H9 (cell line): ENCODE data around the gene FGF6. TPM values are rescaled to one million over a fixed set of nuclear protein-coding genes. Genes with fewer than 3 reads are reported as not detected.

Experiments used
- DNase-seq: peaks from one replicate; pipeline ENCODE4 v3.0.0-alpha.2; 2017
- H2AFZ ChIP-seq: one replicate; pipeline ENCODE4 v1.6.1; 2013; ENCODE audit warnings: mild to moderate bottlenecking, low read length, control low read depth, moderate library complexity
- H2AK5ac ChIP-seq: 2 replicates; pipeline ENCODE4 v1.6.1; 2013; ENCODE audit warnings: low read length, control low read depth, mixed read lengths; ENCODE audit not compliant: insufficient read length
- H2BK120ac ChIP-seq: one replicate; pipeline ENCODE4 v1.6.1; 2013; ENCODE audit warnings: low read depth, mild to moderate bottlenecking, low read length, control low read depth, inconsistent platforms; ENCODE audit not compliant: poor library complexity, severe bottlenecking
- H2BK12ac ChIP-seq: 2 replicates; pipeline ENCODE4 v1.6.1; 2013; ENCODE audit warnings: low read length, control low read depth, mixed read lengths, low read depth; ENCODE audit not compliant: insufficient read length
- H2BK15ac ChIP-seq: 2 replicates; pipeline ENCODE4 v1.6.1; 2013; ENCODE audit warnings: low read depth, low read length, control low read depth
- H2BK20ac ChIP-seq: one replicate; pipeline ENCODE4 v1.6.1; 2013; ENCODE audit warnings: low read depth, mild to moderate bottlenecking, low read length, control low read depth, inconsistent platforms; ENCODE audit not compliant: poor library complexity, severe bottlenecking
- H2BK5ac ChIP-seq: 2 replicates; pipeline ENCODE4 v1.6.1; 2013; ENCODE audit warnings: low read length, control low read depth, mixed read lengths; ENCODE audit not compliant: insufficient read length
- H3K14ac ChIP-seq: 2 replicates; pipeline ENCODE4 v1.6.1; 2013; ENCODE audit warnings: low read length, control low read depth; ENCODE audit not compliant: insufficient read depth
- H3K18ac ChIP-seq: 2 replicates; pipeline ENCODE4 v1.6.1; 2013; ENCODE audit warnings: low read depth, mild to moderate bottlenecking, mixed read lengths, low read length, control low read depth; ENCODE audit not compliant: insufficient read length
- H3K23ac ChIP-seq: 2 replicates; pipeline ENCODE4 v1.6.1; 2013; ENCODE audit warnings: low read length, control low read depth, mixed read lengths, low read depth; ENCODE audit not compliant: insufficient read length
- H3K23me2 ChIP-seq: 2 replicates; pipeline ENCODE4 v1.6.1; 2013; ENCODE audit warnings: low read depth, mild to moderate bottlenecking, mixed read lengths, low read length, control low read depth; ENCODE audit not compliant: insufficient read length, poor library complexity, severe bottlenecking
- H3K27ac ChIP-seq: 2 replicates; pipeline ENCODE4 v1.5.1; 2013; ENCODE audit warnings: low read length, control low read depth, mixed read lengths, low read depth; ENCODE audit not compliant: insufficient read length
- H3K27me3 ChIP-seq: 2 replicates; pipeline ENCODE4 v1.6.1; 2013; ENCODE audit warnings: low read length, control low read depth, inconsistent platforms; ENCODE audit not compliant: insufficient read depth
- H3K4ac ChIP-seq: 2 replicates; pipeline ENCODE4 v1.6.1; 2013; ENCODE audit warnings: low read depth, mild to moderate bottlenecking, control low read depth, inconsistent platforms, low read length, moderate library complexity
- H3K4me1 ChIP-seq: 2 replicates; pipeline ENCODE4 v1.6.1; 2013; ENCODE audit warnings: low read length, control low read depth, inconsistent platforms; ENCODE audit not compliant: insufficient read depth
- H3K4me2 ChIP-seq: 2 replicates; pipeline ENCODE4 v1.6.1; 2013; ENCODE audit warnings: low read length, control low read depth, mixed read lengths; ENCODE audit not compliant: insufficient read length, insufficient read depth
- H3K56ac ChIP-seq: 2 replicates; pipeline ENCODE4 v1.6.1; 2013; ENCODE audit warnings: low read depth, mild to moderate bottlenecking, mixed read lengths, low read length, control low read depth; ENCODE audit not compliant: insufficient read length
- H3K79me1 ChIP-seq: 2 replicates; pipeline ENCODE4 v1.6.1; 2013; ENCODE audit warnings: low read depth, mild to moderate bottlenecking, moderate library complexity, low read length, control low read depth, inconsistent platforms; ENCODE audit not compliant: insufficient read depth, poor library complexity, severe bottlenecking
- H3K79me2 ChIP-seq: 2 replicates; pipeline ENCODE4 v1.6.1; 2013; ENCODE audit warnings: low read length, control low read depth, inconsistent platforms; ENCODE audit not compliant: insufficient read depth
- H3K9ac ChIP-seq: 2 replicates; pipeline ENCODE4 v1.6.1; 2013; ENCODE audit warnings: low read length, control low read depth, mixed read lengths; ENCODE audit not compliant: insufficient read length; ENCODE audit errors: extremely low read depth
- H3K9me3 ChIP-seq: one replicate; pipeline ENCODE4 v1.6.1; 2013; ENCODE audit warnings: low read depth, low read length, inconsistent platforms; ENCODE audit not compliant: control insufficient read depth
- H3T11ph ChIP-seq: one replicate; pipeline ENCODE4 v1.6.1; 2013; ENCODE audit warnings: mild to moderate bottlenecking, low read length, control low read depth, inconsistent platforms
- H4K20me1 ChIP-seq: one replicate; pipeline ENCODE4 v1.6.1; 2013; ENCODE audit not compliant: control insufficient read depth, insufficient read length, insufficient read depth
- H4K5ac ChIP-seq: 2 replicates; pipeline ENCODE4 v1.6.1; 2013; ENCODE audit warnings: low read depth, mild to moderate bottlenecking, mixed read lengths, low read length, control low read depth; ENCODE audit not compliant: insufficient read length
- H4K8ac ChIP-seq: replicated peaks from 2 replicates; pipeline ENCODE4 v1.6.1; 2013; ENCODE audit warnings: low read length, control low read depth, mixed read lengths, low read depth; ENCODE audit not compliant: insufficient read length
- H4K91ac ChIP-seq: 2 replicates; pipeline ENCODE4 v1.6.1; 2013; ENCODE audit warnings: low read depth, mild to moderate bottlenecking, moderate library complexity, mixed read lengths, low read length, control low read depth; ENCODE audit not compliant: insufficient read length
- H3K27ac Mint-ChIP-seq, 3 experiments: 2 replicates in 2 of 3; 3 replicates in 1 of 3; pipeline ENCODE4 v1.8.0; 2020 to 2021; ENCODE audit warnings: mixed read lengths in 3 of 3, mild to moderate bottlenecking in 1 of 3, moderate library complexity in 1 of 3
- H3K27me3 Mint-ChIP-seq: 2 replicates; pipeline ENCODE4 v1.8.0; 2021; ENCODE audit warnings: low read depth, mild to moderate bottlenecking, moderate library complexity, mixed read lengths
- H3K36me3 Mint-ChIP-seq, 3 experiments: 2 replicates in 2 of 3; 3 replicates in 1 of 3; pipeline ENCODE4 v1.8.0; 2020 to 2021; ENCODE audit warnings: low read depth in 3 of 3, mixed read lengths in 3 of 3; ENCODE audit not compliant: insufficient read depth in 1 of 3
- H3K4me1 Mint-ChIP-seq, 2 experiments: 2 replicates each; pipeline ENCODE4 v1.8.0; 2020; ENCODE audit warnings: mixed read lengths in 2 of 2
- H3K4me3 Mint-ChIP-seq, 2 experiments: 2 replicates in 1 of 2; 3 replicates in 1 of 2; pipeline ENCODE4 v1.8.0; 2020 to 2021; ENCODE audit warnings: mild to moderate bottlenecking in 2 of 2, mixed read lengths in 2 of 2, moderate library complexity in 1 of 2
- H3K9me3 Mint-ChIP-seq, 2 experiments: 2 replicates in 1 of 2; 3 replicates in 1 of 2; pipeline ENCODE4 v1.8.0; 2020; ENCODE audit warnings: mild to moderate bottlenecking in 2 of 2, mixed read lengths in 2 of 2, moderate library complexity in 1 of 2
- CTCF ChIP-seq: fragments of 200-600 bp; sonication (generic); conservative IDR thresholded peaks from 3 replicates; pipeline ENCODE4 v1.8.0; 2021; ENCODE audit warnings: antibody characterized with exemption, mild to moderate bottlenecking
- WGBS: extraction: QIAGEN DNeasy Blood & Tissue Kit; methylation state at CpG from one replicate; pipeline ENCODE4 v1.1.7; 2013; ENCODE audit warnings: missing lambda C conversion rate, low lambda C conversion rate, mixed read lengths; ENCODE audit not compliant: insufficient read length; ENCODE audit errors: extremely low coverage; 5-methylcytosine and 5-hydroxymethylcytosine counted together
- total RNA-seq: library from RNA; stranded (reverse); gene quantifications from 2 replicates; pipeline ENCODE4 v1.2.1, GENCODE V29; 2021

Gene FGF6
- total RNA-seq, 1 experiment from 2014 or later: not detected

GRCh38 chr12:4421590-4422031 is 24.0 kb downstream of the FGF6 start:
- Mint-ChIP-seq H3K27ac (no peak overlapping the region), H3K9me3 (no peaks in the 10 kb centered on the region), H3K36me3 (no peaks in the 10 kb centered on the region), H3K4me3 (no peak overlapping the region), H3K4me1 (peaks cover 5 to 11% of the 10 kb centered on the region in 2 experiments), H3K27me3 (peaks cover 4% of the 10 kb centered on the region)
- no peak overlapping the region for H3T11ph ChIP-seq
- no peak overlapping the region for H3K18ac ChIP-seq
- no peak overlapping the region for H4K8ac ChIP-seq
- no peaks in the 10 kb centered on the region for H3K4me1 ChIP-seq
- no peak overlapping the region for H2AFZ ChIP-seq
- H4K5ac ChIP-seq: no peak overlapping the region
- peak; percentile 83 for TF ChIP-seq CTCF
- H3K4me2 ChIP-seq: no peak overlapping the region
- H3K9ac ChIP-seq: no peak overlapping the region
- no peak overlapping the region for H3K56ac ChIP-seq
- no peaks in the 10 kb centered on the region for H4K20me1 ChIP-seq
- no peak overlapping the region for H2AK5ac ChIP-seq
- no peaks in the 10 kb centered on the region for H3K79me2 ChIP-seq
- 100% methylated on average over 1 of the region's 4 CpGs for WGBS
- no peaks in the 10 kb centered on the region for H3K9me3 ChIP-seq
- H3K4ac ChIP-seq: no peak overlapping the region
- H2BK20ac ChIP-seq: no peak overlapping the region
- no peaks in the 10 kb centered on the region for H3K23me2 ChIP-seq
- H2BK12ac ChIP-seq: no peak overlapping the region
- H3K14ac ChIP-seq: no peak overlapping the region
- H3K23ac ChIP-seq: no peak overlapping the region
- H2BK120ac ChIP-seq: no peak overlapping the region
- no peak overlapping the region for H3K27ac ChIP-seq
- no peak overlapping the region for H4K91ac ChIP-seq
- no peak overlapping the region for H2BK15ac ChIP-seq
- H3K79me1 ChIP-seq: no peaks in the 10 kb centered on the region
- DNase-seq: no peak
- no peak overlapping the region for H2BK5ac ChIP-seq
- H3K27me3 ChIP-seq: no peaks in the 10 kb centered on the region
